AG10803 (cell line): ENCODE measurements around the gene FOXRED2.

Experiments
- DNase-seq: peaks from one replicate; pipeline ENCODE4 v3.0.0; 2010; ENCODE audit warnings: low read depth
- H3K4me3 ChIP-seq: 2 replicates; pipeline ENCODE4 v1.5.1; 2011; ENCODE audit warnings: mild to moderate bottlenecking, low read length, control low read depth
- CTCF ChIP-seq: conservative IDR thresholded peaks from 2 replicates; pipeline ENCODE4 v1.5.1; 2011; ENCODE audit warnings: mild to moderate bottlenecking, low read length, control low read depth, inconsistent platforms

Gene FOXRED2

GRCh38 chr22:36497910-36498665 lies 8.8 kb downstream of the FOXRED2 start:
- TF ChIP-seq CTCF, result no peak
- no peak for DNase-seq

GRCh38 chr22:36493690-36494110 lies 13.1 kb downstream of the FOXRED2 start:
- DNase-seq, result no peak
- no peak for TF ChIP-seq CTCF
- no peak overlapping the region for H3K4me3 ChIP-seq

More at GRCh38 chr22:36497910-36498665, 8.8 kb downstream of the FOXRED2 start:
- H3K4me3 ChIP-seq, result no peak overlapping the region

GRCh38 chr22:36492109-36492508 lies 14.7 kb downstream of the FOXRED2 start:
- no peak for TF ChIP-seq CTCF
- no peak overlapping the region for H3K4me3 ChIP-seq
- DNase-seq, result no peak

- no peak for TF ChIP-seq CTCF
- no peak for DNase-seq
These were observed 15.7 kb downstream of the FOXRED2 start for GRCh38 chr22:36491155-36491554.

GRCh38 chr22:36486619-36487384 lies 20.0 kb downstream of the FOXRED2 start:
- DNase-seq, result peak; percentile 49
- no peak overlapping the region for H3K4me3 ChIP-seq
- peak; percentile 75 for TF ChIP-seq CTCF

More at GRCh38 chr22:36491155-36491554, 15.7 kb downstream of the FOXRED2 start:
- no peak overlapping the region for H3K4me3 ChIP-seq

- peak within 1 kb of the TSS; percentile 86 for H3K4me3 ChIP-seq
- DNase-seq, result peak; percentile 96
- TF ChIP-seq CTCF, result no peak
These were observed 25.3 kb downstream of the FOXRED2 start, which contains the start of gene TXN2 for GRCh38 chr22:36481393-36482168. Gene TXN2 (minus strand): TSS chr22:36481640. CDS start chr22:36480837, 803 bp downstream.
